Glomerular visceral epithelial cell (primary cell): Measurements from ENCODE around the gene ASTN2.
A peak's percentile ranks its signal among the peaks of the same experiment; 100 is the strongest.

Experiments used
- DNase-seq: peaks from one replicate; pipeline ENCODE4 v3.0.0-alpha.2; 2016; ENCODE audit errors: extremely low spot score

The ASTN2 gene

GRCh38 chr9:117414906-117415331, at the start of gene ASTN2:
TSS of gene ASTN2 (minus strand) at chr9:117415057. CDS start at chr9:117414938, 119 bp downstream.
- peak; percentile 19 for DNase-seq

GRCh38 chr9:117462861-117463260, 48.0 kb upstream of the ASTN2 start:
- no peak for DNase-seq

GRCh38 chr9:117461386-117461785, 46.5 kb upstream of the ASTN2 start:
- DNase-seq: no peak

GRCh38 chr9:117460743-117461142, 45.9 kb upstream of the ASTN2 start:
- no peak for DNase-seq

GRCh38 chr9:117459913-117460312, 45.1 kb upstream of the ASTN2 start:
- DNase-seq: no peak

- DNase-seq: no peak
Measured at GRCh38 chr9:117458066-117458465, 43.2 kb upstream of the ASTN2 start.

- DNase-seq: no peak
Measured at GRCh38 chr9:117454711-117455110, 39.9 kb upstream of the ASTN2 start.

- DNase-seq: no peak
Measured at GRCh38 chr9:117453737-117454136, 38.9 kb upstream of the ASTN2 start.

- DNase-seq: no peak
Measured at GRCh38 chr9:117451311-117451710, 36.5 kb upstream of the ASTN2 start.

- DNase-seq: no peak
Measured at GRCh38 chr9:117448066-117448465, 33.2 kb upstream of the ASTN2 start.

GRCh38 chr9:117445631-117446030, 30.8 kb upstream of the ASTN2 start:
- no peak for DNase-seq

- no peak for DNase-seq
Measured at GRCh38 chr9:117444501-117444900, 29.6 kb upstream of the ASTN2 start.

- no peak for DNase-seq
Measured at GRCh38 chr9:117437283-117437682, 22.4 kb upstream of the ASTN2 start.

GRCh38 chr9:117435630-117436261, 20.9 kb upstream of the ASTN2 start:
- no peak for DNase-seq

GRCh38 chr9:117434566-117434965, 19.7 kb upstream of the ASTN2 start:
- no peak for DNase-seq

- no peak for DNase-seq
Measured at GRCh38 chr9:117430813-117431212, 16.0 kb upstream of the ASTN2 start.

- no peak for DNase-seq
Measured at GRCh38 chr9:117427357-117427913, 12.6 kb upstream of the ASTN2 start.

- no peak for DNase-seq
Measured at GRCh38 chr9:117425566-117425965, 10.7 kb upstream of the ASTN2 start.

GRCh38 chr9:117424291-117424690, 9.4 kb upstream of the ASTN2 start:
- DNase-seq: no peak

GRCh38 chr9:117418111-117418510, 3.3 kb upstream of the ASTN2 start:
- no peak for DNase-seq

GRCh38 chr9:117416856-117417255, 2.0 kb upstream of the ASTN2 start:
- no peak for DNase-seq

GRCh38 chr9:117415358-117415914, 579 bp upstream of the ASTN2 start:
- no peak for DNase-seq

- DNase-seq: peak; percentile 28
Measured at GRCh38 chr9:117414220-117414905, 494 bp downstream of the ASTN2 start.
